ENCODE results near the gene RNF181.

DNA sequence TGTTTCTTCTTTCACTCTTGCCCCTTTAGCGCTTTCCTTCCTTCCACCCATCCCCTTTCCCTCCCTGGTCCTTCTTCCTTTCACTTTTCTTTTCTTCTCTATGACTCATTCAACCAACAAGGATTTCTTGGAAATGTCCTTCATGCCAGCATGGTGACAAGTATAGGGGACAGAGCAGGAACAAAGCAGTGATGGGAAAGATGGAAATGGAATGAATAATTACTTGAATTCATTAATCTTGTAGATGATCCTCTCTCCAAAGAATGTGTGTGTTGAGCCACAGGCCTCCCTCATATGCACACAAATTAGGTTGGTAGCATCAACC, 9.8 kb upstream of the RNF181 start:
- TF ChIP-seq, protein P1, sequence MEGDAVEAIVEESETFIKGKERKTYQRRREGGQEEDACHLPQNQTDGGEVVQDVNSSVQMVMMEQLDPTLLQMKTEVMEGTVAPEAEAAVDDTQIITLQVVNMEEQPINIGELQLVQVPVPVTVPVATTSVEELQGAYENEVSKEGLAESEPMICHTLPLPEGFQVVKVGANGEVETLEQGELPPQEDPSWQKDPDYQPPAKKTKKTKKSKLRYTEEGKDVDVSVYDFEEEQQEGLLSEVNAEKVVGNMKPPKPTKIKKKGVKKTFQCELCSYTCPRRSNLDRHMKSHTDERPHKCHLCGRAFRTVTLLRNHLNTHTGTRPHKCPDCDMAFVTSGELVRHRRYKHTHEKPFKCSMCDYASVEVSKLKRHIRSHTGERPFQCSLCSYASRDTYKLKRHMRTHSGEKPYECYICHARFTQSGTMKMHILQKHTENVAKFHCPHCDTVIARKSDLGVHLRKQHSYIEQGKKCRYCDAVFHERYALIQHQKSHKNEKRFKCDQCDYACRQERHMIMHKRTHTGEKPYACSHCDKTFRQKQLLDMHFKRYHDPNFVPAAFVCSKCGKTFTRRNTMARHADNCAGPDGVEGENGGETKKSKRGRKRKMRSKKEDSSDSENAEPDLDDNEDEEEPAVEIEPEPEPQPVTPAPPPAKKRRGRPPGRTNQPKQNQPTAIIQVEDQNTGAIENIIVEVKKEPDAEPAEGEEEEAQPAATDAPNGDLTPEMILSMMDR (conservative IDR thresholded peaks at IDR 0.05) = no peak
- TF ChIP-seq EZH2 (IDR thresholded peaks at IDR 0.05; ENCODE audit: low read depth) = no peak
